GM19351 (cell line): Measurements from ENCODE around the gene CCDC9B.

Experiments
- ATAC-seq: cut with Tn5 transposase; IDR thresholded peaks from one replicate; pipeline ENCODE4 v1.9.1; 2021; ENCODE audit warnings: mild to moderate bottlenecking, moderate library complexity; ENCODE audit not compliant: unreplicated experiment

The CCDC9B gene

DNA sequence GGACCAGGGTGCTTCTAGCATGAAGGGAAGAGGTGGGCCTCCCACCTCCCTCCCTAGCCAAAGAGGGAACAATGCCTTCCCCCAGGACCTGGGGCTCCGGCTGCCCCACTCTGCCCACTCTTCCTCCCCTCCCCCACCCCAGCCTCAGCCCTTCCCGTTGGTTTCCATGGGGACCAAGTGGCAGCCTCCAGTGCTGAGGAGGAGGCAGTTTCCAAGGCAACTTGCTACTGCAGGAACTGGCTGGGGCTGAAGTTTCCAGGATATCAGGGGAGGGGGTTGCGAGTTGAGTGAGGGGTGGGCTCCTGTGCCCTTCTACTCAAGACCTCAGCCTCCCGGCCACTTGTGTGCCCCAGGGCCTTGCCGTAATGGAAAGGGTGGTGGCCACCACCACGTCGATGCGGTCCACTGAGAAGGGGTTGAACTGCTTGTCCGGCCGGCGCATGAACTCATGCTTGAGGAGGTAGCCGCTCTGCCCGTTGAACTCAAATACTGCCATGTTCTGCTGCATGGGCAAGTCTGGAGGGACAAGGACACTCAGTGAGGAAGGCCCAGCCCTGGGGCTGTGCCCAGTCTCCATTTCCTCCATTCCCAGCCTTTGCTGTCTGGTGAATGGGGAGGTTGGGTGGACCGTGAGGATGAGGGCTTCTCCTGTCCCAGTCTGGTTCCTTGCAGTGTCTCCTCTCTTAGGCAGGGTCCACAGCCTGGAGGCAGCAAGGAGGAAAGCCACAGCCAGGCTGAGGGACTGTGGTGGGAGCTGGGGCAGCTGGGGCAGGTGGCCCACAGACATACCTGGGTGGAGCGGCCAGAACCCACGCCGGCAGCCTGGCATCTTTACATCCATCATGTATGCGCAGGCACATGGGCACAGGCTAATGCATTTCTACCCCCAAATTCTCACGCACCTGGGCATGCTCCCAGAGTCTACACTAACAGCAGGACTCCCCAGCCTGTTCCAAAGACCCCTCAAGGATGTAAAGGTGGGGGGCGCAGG, 46.5 kb downstream of the CCDC9B start:
- no peak for ATAC-seq

GRCh38 chr15:40293006-40293405, 47.7 kb downstream of the CCDC9B start:
- no peak for ATAC-seq

GRCh38 chr15:40292246-40292645, 48.5 kb downstream of the CCDC9B start:
- no peak for ATAC-seq

DNA sequence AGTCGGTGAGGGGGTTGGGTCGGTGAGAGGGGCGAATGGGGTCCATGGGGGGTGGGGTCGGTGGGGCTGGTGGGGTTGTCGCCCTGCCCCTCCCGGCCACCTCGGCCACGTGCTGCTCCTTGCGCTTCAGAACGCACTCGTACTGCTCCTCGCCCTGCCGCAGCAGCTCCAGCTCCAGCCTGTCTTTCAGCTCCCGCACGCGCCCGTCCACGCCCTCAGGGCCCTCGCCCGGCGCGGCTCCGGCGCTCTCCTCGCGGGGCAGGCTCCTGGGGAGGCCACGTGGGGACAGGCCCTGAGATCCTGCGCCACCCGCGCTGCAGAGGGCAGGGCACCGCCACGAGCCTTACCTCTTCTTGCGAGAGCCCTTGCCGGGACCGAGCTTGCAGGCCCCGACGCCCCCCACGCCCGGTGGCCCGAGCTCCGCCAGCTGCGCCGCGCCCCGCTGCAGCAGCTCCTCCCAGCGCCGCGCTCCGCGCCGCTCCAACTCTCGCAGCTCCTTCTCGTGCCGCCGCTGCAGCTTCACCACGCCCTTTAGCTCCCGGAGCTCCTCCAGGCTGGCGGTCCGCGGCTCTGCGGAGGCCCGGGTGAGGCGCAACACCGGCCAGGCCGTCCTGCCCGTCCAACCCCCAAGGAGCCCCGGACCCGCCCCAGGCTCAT, 49.7 kb downstream of the CCDC9B start:
- ATAC-seq, result no peak

DNA sequence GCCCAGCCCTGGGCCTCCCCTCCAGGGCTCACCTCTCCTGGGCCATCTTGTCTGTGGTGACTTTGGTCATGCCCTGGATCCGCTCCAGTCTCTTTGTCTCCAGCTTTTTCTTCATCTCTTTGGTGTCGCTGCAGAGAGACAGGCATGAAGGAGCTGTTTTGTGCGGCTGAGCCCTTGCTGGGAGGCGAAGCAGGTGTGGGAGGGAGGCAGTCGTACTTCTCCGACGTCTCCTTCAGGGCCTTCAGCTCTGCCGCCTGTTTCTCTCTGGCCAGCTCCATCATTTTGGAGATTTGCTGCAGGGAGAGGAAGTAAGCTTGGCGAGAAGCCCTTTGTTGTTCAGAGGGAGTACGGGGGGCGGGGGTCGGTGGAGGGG, 50.2 kb downstream of the CCDC9B start:
- ATAC-seq, result no peak

DNA sequence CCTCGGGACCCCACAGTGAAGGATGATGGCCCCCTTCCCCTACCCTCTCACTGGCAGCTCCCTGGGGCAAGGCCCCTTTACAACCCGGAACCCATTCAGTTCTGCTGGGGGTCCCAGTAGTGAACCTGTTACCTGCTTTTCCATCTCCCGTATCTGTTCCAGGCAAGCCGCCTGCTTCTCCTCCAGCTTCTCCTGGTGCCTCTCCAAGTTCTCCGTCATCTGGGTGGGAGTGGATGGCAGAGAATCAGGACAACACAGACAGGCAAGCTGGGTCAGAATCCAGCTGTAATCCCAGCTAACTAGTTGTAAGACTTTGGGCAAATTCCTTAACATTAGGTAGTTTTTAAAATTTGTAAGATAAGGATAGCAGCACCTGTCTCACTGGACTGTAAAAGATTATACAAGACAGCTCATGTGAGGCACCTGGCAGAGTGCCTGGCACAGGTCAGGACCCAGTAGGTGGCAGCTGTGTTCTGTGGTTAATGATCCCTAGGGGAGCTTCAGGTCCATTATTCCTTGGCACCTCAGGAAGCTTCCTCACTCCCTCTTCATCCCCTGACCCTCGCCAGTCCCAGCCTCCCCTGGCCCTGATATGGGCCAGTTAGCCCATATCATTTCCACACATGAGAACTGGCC, 51.5 kb downstream of the CCDC9B start:
- ATAC-seq, result no peak

GRCh38 chr15:40287968-40288367, 52.8 kb downstream of the CCDC9B start:
- no peak for ATAC-seq

- ATAC-seq, result no peak
Observed at GRCh38 chr15:40287505-40287904, 53.2 kb downstream of the CCDC9B start.

DNA sequence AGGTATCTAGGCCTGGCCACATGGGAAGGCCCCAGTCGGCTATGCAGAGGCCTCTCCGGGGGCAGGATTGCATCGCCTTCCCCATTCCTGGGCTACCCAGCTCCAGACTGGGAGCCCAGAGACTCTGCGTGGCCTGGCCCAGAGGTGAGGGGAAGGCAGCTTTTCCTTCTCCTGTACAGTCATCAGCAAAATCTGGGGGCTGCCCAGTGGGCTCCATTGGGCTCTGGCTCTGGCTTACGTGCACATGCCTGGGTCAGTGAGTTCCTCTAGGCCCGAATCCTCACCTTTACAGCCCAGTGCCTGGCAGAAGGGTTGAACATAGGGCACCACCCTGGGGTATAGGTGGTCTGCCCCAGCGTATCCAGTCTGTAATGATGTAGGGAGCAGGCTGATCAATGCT, 53.9 kb downstream of the CCDC9B start:
- ATAC-seq, result no peak

GRCh38 chr15:40286061-40286532, 54.6 kb downstream of the CCDC9B start:
- ATAC-seq, result no peak

DNA sequence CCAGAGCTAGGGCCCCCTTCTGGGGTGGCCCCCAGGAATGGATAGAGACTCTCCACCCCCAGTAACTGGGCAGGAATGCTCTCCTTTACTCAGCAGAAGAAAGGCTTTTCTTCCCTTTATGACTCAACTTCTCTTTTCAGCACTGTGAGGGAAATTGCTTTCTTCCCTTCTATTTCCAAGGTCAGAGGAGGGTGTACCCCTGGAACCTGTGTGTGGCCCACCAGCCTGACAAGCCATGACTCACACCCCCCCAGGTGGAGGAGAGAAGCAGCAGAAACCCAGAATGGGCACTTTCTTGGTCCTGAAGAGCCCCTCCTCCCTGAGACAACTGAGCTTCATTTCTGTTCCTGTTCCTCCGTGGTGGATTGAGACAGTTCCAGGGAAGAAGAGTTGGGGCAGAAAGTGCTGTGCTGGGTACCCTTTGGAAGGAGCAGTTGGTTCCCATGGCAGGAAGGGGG, 55.2 kb downstream of the CCDC9B start:
- no peak for ATAC-seq

- ATAC-seq, result no peak
Observed at GRCh38 chr15:40285151-40285550, 55.6 kb downstream of the CCDC9B start.

GRCh38 chr15:40283615-40284300, 57.0 kb downstream of the CCDC9B start:
- no peak for ATAC-seq

DNA sequence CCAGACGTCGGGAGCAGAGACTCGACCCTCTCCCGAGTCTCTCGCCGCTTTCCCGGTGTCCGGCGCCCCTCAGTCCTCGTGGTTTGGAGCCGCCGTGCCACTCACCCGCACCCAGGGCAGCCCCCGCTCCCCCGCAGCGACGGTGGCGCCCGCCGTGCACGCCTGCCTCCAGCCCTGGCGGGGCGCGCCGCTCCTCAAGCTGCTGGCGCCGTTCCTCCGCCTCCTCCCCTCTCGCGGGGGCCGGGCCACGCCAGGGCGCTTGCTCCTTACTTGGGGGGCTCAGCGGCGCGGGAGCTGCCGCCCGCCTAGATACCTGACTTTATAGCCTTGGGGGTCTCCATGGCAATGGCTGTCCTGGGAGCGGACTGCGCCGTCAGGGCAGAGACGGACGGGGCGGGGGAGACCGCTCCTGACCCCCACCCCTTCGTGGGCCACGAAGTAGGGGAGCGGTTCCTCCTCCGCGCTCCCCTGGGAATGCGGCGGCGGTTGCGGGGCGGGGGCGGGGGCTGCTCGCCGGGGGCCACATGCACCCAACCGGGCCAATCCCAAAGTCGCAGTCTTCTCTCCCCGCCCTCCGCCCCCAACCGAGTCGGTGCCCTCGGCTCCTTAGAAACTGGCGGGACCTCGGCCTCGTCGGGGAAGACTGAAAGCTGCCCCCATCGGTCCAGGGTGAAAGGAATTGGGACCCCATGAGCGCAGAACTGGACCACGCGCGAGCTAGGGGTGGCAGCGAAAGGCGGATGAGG, 57.7 kb downstream of the CCDC9B start, which contains the start of gene ANKRD63:
Gene ANKRD63, minus strand, starts transcription at position 196 of the 746 bp plus-strand sequence. CDS start 478 bp downstream, outside the sequence.
- no peak for ATAC-seq

DNA sequence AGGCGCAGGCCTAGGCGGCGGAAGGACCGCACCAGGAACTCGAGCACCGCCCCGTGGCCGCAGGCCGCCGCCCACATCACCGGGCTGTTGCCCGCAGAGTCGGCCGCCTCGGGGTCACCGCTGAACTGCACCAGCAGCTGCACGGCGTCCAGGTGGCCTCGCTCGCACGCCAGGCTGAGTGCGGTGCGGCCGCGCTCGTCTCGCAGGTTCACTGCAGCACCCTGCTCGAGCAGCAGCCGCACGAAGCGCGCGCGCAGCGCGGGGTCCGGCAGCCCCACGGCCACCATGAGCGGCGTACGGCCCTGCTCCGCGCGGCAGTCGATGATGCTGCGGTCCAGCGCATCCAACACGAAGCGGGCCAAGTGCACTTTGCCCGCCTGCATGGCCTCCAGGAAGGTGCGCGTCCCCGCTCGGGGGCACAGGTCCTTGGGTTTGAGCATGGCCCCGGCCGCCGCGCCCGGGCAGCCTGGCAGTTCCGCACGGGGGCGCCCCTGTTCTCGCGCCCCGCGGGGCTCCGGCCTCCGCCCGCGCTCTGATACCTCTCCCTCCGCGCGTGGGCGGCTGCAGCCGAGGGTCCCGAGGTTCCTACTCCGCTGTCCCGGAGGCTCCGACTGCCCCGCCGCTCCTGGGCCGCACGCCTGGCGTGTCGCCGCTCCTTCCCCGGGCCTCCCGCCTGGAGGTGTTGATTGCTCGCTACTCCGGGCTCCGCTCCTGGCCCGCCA, 58.4 kb downstream of the CCDC9B start:
- no peak for ATAC-seq

GRCh38 chr15:40281801-40282146, 59.0 kb downstream of the CCDC9B start:
- no peak for ATAC-seq
